Gastrocnemius medialis (tissue), 4 donors: ENCODE results near the gene LAMB1. TPM values are rescaled to one million over a fixed set of nuclear protein-coding genes. Genes with fewer than 3 reads are reported as not detected.

Experiments
- ATAC-seq, 2 donors: fragments of 150-250 bp; one replicate each; pipeline ENCODE4 v1.9.1; 2016
- DNase-seq, 2 donors: peaks; one replicate each; pipeline ENCODE4 v3.0.0-alpha.2; 2019
- H3K27ac ChIP-seq, 4 donors: fragments of 200-600 bp; sonication (generic); 1 replicate in 1 of 4; 2 replicates in 3 of 4; pipeline ENCODE4 v1.5.1; 2016 to 2018; ENCODE audit warnings: mild to moderate bottlenecking in 2 of 4, moderate library complexity in 1 of 4
- H3K27me3 ChIP-seq, 3 donors: fragments of 200-600 bp; sonication (generic) in 2 of 3; 1 replicate in 1 of 3; 2 replicates in 2 of 3; pipeline versions ENCODE4 v1.5.1 to v1.6.0; 2016 to 2019; ENCODE audit warnings: mild to moderate bottlenecking in 1 of 3, moderate library complexity in 1 of 3
- H3K36me3 ChIP-seq, 2 donors: fragments of 200-600 bp; sonication (generic) in 1 of 2; one replicate each; pipeline ENCODE4 v1.5.1; 2017 to 2018
- H3K4me1 ChIP-seq, 2 donors: fragments of 200-600 bp; sonication (generic) in 1 of 2; one replicate each; pipeline ENCODE4 v1.5.1; 2016 to 2017; ENCODE audit warnings: mild to moderate bottlenecking in 2 of 2
- H3K4me3 ChIP-seq, 4 donors: fragments of 200-600 bp; sonication (generic) in 3 of 4; 1 replicate in 1 of 4; 2 replicates in 3 of 4; pipeline ENCODE4 v1.5.1; 2016 to 2019; ENCODE audit warnings: mild to moderate bottlenecking in 2 of 4
- H3K9me3 ChIP-seq, 3 donors: fragments of 200-600 bp; sonication (generic) in 2 of 3; 1 replicate in 1 of 3; 2 replicates in 2 of 3; pipeline ENCODE4 v1.5.1; 2016 to 2019
- POLR2A ChIP-seq, 2 donors: fragments of 450-650 bp; IDR thresholded peaks; one replicate each; pipeline ENCODE4 v1.6.1; 2017; ENCODE audit warnings: antibody characterized with exemption in 2 of 2, mild to moderate bottlenecking in 2 of 2, moderate library complexity in 2 of 2
- in situ Hi-C, 4 donors: fragments of 200-750 bp; cut with MboI; loops; one replicate each; pipeline versions ENCODE4 v1.15.0 to v1.8.0; 2017; ENCODE audit warnings: low sequenced_read_pairs in 4 of 4
- intact Hi-C: fragments of 100-400 bp; cut with DNase I; formaldehyde crosslinking; loops from one replicate; pipeline ENCODE4 v1.15.1; 2023; ENCODE audit warnings: low total_unique reads
- total RNA-seq, 4 donors: library from RNA; depleted of rRNA; stranded (reverse); fragments of >200 nt; gene quantifications; one replicate each; pipeline versions ENCODE4 v1.1.0 to v1.2.3, GENCODE V29; 2016
- TF ChIP-seq, protein P1 (sequence below), 5 experiments: fragments of 450-650 bp in 3 of 5; fragments of 200-600 bp in 2 of 5; sonication (generic) in 2 of 5; IDR thresholded peaks in 4 of 5; conservative IDR thresholded peaks in 1 of 5; 1 replicate in 4 of 5; 2 replicates in 1 of 5; pipeline ENCODE4 v1.5.1; 2016 to 2019; ENCODE audit warnings: antibody characterized with exemption in 5 of 5, mild to moderate bottlenecking in 3 of 5, moderate library complexity in 3 of 5

Gene LAMB1
- total RNA-seq, 4 donors from 2014 or later = 14.5 to 56.6 (median 29.8) TPM

DNA sequence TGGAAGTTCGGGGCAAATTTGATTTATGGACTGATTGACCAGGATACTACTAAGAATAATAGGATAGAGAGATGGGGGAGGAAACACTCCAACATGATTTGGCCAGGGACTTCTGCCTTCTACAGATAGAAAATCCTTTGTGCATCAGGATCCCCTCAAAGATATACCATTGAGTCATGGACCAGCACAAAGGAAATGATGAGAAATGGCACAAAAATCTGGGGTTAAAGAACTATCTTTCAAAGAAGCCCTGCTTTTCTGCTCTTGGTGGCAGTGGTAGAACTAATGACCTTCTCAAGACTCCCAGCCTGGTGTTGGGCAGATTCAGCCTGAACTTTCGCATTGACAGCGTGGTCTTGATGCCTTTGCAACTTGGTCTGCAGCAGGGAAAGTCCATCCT, 27.6 kb upstream of the LAMB1 start:
- Histone ChIP-seq H3K4me1 (no peaks in the 10 kb centered on the region), H3K36me3 (no peaks in the 10 kb centered on the region), H3K9me3 (no peaks in the 10 kb centered on the region), H3K27me3 (no peaks in the 10 kb centered on the region), H3K4me3 (no peak overlapping the region), H3K27ac (no peak overlapping the region)
- DNase-seq = no peak
- intact Hi-C loops = no loop called here
- no peak for ATAC-seq
- in situ Hi-C loops = no loop called here
- TF ChIP-seq, protein P1, sequence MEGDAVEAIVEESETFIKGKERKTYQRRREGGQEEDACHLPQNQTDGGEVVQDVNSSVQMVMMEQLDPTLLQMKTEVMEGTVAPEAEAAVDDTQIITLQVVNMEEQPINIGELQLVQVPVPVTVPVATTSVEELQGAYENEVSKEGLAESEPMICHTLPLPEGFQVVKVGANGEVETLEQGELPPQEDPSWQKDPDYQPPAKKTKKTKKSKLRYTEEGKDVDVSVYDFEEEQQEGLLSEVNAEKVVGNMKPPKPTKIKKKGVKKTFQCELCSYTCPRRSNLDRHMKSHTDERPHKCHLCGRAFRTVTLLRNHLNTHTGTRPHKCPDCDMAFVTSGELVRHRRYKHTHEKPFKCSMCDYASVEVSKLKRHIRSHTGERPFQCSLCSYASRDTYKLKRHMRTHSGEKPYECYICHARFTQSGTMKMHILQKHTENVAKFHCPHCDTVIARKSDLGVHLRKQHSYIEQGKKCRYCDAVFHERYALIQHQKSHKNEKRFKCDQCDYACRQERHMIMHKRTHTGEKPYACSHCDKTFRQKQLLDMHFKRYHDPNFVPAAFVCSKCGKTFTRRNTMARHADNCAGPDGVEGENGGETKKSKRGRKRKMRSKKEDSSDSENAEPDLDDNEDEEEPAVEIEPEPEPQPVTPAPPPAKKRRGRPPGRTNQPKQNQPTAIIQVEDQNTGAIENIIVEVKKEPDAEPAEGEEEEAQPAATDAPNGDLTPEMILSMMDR (IDR thresholded peaks at IDR 0.05 in 4 of 5, conservative IDR thresholded peaks at IDR 0.05 in 1 of 5) = no peak
- TF ChIP-seq POLR2A (IDR thresholded peaks at IDR 0.05) = no peak

DNA sequence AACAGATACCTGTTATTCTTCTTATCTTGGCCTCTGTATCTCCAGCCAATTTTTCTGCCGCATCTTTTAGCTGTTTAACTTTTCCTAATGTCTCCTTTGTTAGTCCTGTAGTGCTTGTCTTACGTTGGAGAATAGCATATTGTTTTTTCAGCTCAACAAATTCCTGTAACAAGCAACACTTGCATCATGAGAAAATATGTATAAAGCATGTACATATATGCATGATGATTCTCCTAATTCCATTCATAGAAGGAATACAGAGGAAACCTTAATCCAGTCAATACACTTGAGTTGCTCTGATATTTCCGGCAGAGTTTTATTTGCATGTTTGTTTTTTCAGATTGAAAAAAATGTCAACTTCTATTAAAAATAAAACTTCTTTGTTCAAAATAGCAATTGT, 26.1 kb upstream of the LAMB1 start:
- no peaks in the 10 kb centered on the region for H3K27me3 ChIP-seq
- H3K36me3 ChIP-seq = no peaks in the 10 kb centered on the region
- no peaks in the 10 kb centered on the region for H3K4me1 ChIP-seq
- no peak overlapping the region for H3K4me3 ChIP-seq
- in situ Hi-C loops = no loop called here
- DNase-seq = no peak
- intact Hi-C loops = no loop called here
- no peak overlapping the region for H3K27ac ChIP-seq
- H3K9me3 ChIP-seq = no peaks in the 10 kb centered on the region
- TF ChIP-seq POLR2A (IDR thresholded peaks at IDR 0.05) = no peak
- TF ChIP-seq, protein P1 (IDR thresholded peaks at IDR 0.05 in 4 of 5, conservative IDR thresholded peaks at IDR 0.05 in 1 of 5) = no peak
- no peak for ATAC-seq

DNA sequence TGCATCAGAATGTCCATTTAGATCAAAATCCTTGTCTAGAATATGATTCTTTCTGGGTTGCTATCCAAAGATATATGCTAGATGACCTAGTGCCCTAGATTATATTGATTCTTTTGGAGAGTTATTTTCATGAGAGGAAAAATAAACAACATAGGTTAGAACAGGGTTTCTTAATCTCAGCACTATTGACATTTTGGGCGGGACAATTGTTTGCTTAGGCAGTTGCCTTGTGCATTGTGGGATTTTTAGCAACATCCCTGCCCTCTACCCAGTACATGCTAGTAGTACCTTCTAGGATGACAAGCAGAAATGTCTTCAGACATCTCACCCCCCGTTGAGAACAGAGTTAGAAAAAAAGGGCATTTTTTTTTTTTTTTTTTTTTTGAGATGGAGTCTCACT, 25.1 kb upstream of the LAMB1 start:
- H3K9me3 ChIP-seq = no peaks in the 10 kb centered on the region
- H3K36me3 ChIP-seq = no peaks in the 10 kb centered on the region
- H3K4me3 ChIP-seq = no peak overlapping the region
- no peaks in the 10 kb centered on the region for H3K27me3 ChIP-seq
- TF ChIP-seq, protein P1 (IDR thresholded peaks at IDR 0.05 in 4 of 5, conservative IDR thresholded peaks at IDR 0.05 in 1 of 5) = no peak
- no peak for TF ChIP-seq POLR2A (IDR thresholded peaks at IDR 0.05)
- H3K4me1 ChIP-seq = no peaks in the 10 kb centered on the region
- in situ Hi-C loops = no loop called here
- DNase-seq = no peak
- intact Hi-C loops = no loop called here
- no peak overlapping the region for H3K27ac ChIP-seq
- ATAC-seq = no peak

DNA sequence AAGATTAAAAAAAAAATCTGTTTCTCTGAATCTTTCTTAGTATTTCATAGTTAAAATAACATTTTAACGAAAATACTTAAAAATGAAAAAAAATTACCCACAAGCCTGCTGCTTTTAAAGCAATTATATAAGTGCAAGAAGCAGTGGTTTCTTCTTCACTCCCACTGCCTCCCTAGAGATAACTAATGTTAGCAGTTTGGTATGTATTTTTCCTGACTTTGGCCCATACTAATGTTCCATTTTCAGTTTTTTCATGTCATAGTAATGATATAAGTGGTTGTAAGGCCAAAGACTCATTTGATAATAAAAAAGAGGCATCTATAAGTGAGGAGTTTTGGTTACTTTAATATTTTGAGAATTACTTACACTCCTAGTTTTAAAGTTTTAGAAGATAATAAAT, 24.3 kb upstream of the LAMB1 start:
- in situ Hi-C loops = no loop called here
- Histone ChIP-seq H3K36me3 (no peaks in the 10 kb centered on the region), H3K27me3 (no peaks in the 10 kb centered on the region), H3K4me1 (no peaks in the 10 kb centered on the region), H3K9me3 (no peaks in the 10 kb centered on the region), H3K27ac (no peak overlapping the region), H3K4me3 (no peak overlapping the region)
- no peak for DNase-seq
- ATAC-seq = no peak
- intact Hi-C loops = no loop called here
- no peak for TF ChIP-seq POLR2A (IDR thresholded peaks at IDR 0.05)
- TF ChIP-seq, protein P1 (IDR thresholded peaks at IDR 0.05 in 4 of 5, conservative IDR thresholded peaks at IDR 0.05 in 1 of 5) = no peak

DNA sequence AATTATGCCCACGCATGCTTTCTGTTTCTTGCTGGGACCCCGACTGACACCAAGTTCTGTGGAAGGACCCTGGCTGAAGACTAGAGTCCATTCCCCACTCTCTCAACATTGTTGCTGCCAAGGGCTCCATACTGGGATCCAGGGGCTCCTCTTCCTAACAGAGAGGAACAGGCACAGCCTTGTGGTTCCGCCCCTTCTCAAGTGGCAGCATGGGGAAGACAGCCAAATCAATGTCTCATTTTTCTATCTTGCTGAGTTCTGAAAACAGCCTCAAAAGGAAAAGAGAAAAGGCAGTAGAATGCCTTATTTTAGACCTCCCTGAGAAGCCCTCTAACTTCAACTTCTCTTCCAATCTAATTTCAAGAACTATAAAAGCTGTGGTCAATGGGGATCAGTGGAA, 23.7 kb upstream of the LAMB1 start:
- in situ Hi-C loops = no loop called here
- DNase-seq = no peak
- no peak overlapping the region for H3K4me3 ChIP-seq
- H3K9me3 ChIP-seq = no peaks in the 10 kb centered on the region
- TF ChIP-seq POLR2A (IDR thresholded peaks at IDR 0.05) = no peak
- TF ChIP-seq, protein P1 (IDR thresholded peaks at IDR 0.05 in 4 of 5, conservative IDR thresholded peaks at IDR 0.05 in 1 of 5) = no peak
- H3K27ac ChIP-seq = no peak overlapping the region
- no peaks in the 10 kb centered on the region for H3K27me3 ChIP-seq
- H3K4me1 ChIP-seq = no peaks in the 10 kb centered on the region
- intact Hi-C loops = no loop called here
- no peak for ATAC-seq
- no peaks in the 10 kb centered on the region for H3K36me3 ChIP-seq
